Measurements from ENCODE around the gene PRSS22. TPM values are rescaled to one million over a fixed set of nuclear protein-coding genes. Genes with fewer than 3 reads are reported as not detected.
"Not testable (repeated sequence)": the region's sequence is repeated elsewhere in the genome, so short reads cannot be mapped to it uniquely, and the experiment has no call there.

Gene PRSS22
- 10 to 100 TPM; 10.1 to 18.0 (median 15.8) TPM for polyA plus RNA-seq (ENCODE audit: insufficient read depth in 1 of 5, insufficient read length in 5 of 5, low replicate concordance in 1 of 5)
- long read RNA-seq, donor 1, transcript PRSS22-201 (6 exons, 1,386 nt), result major isoform, 5 of 6 reads
- long read RNA-seq, donor 1, partial matches to known transcripts, result 0 of 6 reads
- long read RNA-seq, donor 1, other reads (novel, unspliced or antisense), result 0 of 6 reads
- long read RNA-seq, donor 2, partial matches to known transcripts, result 0 of 1 reads
- long read RNA-seq, donor 2, other reads (novel, unspliced or antisense), result 0 of 1 reads
- long read RNA-seq, donor 3, partial matches to known transcripts, result 0 of 5 reads
- long read RNA-seq, donor 3, other reads (novel, unspliced or antisense), result 0 of 5 reads
- long read RNA-seq, donor 4, partial matches to known transcripts, result 5 of 8 reads
- long read RNA-seq, donor 4, other reads (novel, unspliced or antisense), result 0 of 8 reads
- long read RNA-seq, donor 5, partial matches to known transcripts, result 0 of 5 reads
- long read RNA-seq, donor 5, other reads (novel, unspliced or antisense), result 0 of 5 reads
- long read RNA-seq, donor 6, partial matches to known transcripts, result 0 of 4 reads
- long read RNA-seq, donor 6, other reads (novel, unspliced or antisense), result 0 of 4 reads
- long read RNA-seq, donor 7, partial matches to known transcripts, result 0 of 7 reads
- long read RNA-seq, donor 7, other reads (novel, unspliced or antisense), result 0 of 7 reads
- long read RNA-seq, donor 8, result 0 reads

- peak; percentile 38 to 62 for DNase-seq
Observed at GRCh38 chr16:2857451-2858244, at the start of gene PRSS22. Gene PRSS22, minus strand, starts transcription at chr16:2858170. Its CDS starts 66 bp downstream, at chr16:2858104.

- not testable (repeated sequence) for DNase-seq
Observed at GRCh38 chr16:2907084-2907753, 49.2 kb upstream of the PRSS22 start.

GRCh38 chr16:2905988-2906387 is 48.0 kb upstream of the PRSS22 start:
- DNase-seq, result no peak

- DNase-seq, result peak; percentile 83 to 89
Observed at GRCh38 chr16:2905241-2905987, 47.4 kb upstream of the PRSS22 start.

GRCh38 chr16:2904922-2905240 is 46.9 kb upstream of the PRSS22 start:
- peak in 1 of 2 donors; percentile 39 for DNase-seq

- DNase-seq, result peak; percentile 81 to 84
Observed at GRCh38 chr16:2904100-2904921, 46.3 kb upstream of the PRSS22 start.

- no peak for DNase-seq
Observed at GRCh38 chr16:2902337-2903130, 44.6 kb upstream of the PRSS22 start.

GRCh38 chr16:2900526-2901075 is 42.6 kb upstream of the PRSS22 start:
- DNase-seq, result no peak

GRCh38 chr16:2899564-2900072 is 41.6 kb upstream of the PRSS22 start:
- DNase-seq, result no peak

GRCh38 chr16:2898831-2899563 is 41.0 kb upstream of the PRSS22 start:
- DNase-seq, result no peak

GRCh38 chr16:2897110-2897509 is 39.1 kb upstream of the PRSS22 start:
- no peak for DNase-seq

- DNase-seq, result no peak
Observed at GRCh38 chr16:2896480-2897010, 38.6 kb upstream of the PRSS22 start.

- DNase-seq, result no peak
Observed at GRCh38 chr16:2895813-2896212, 37.8 kb upstream of the PRSS22 start.

GRCh38 chr16:2894231-2894630 is 36.3 kb upstream of the PRSS22 start:
- DNase-seq, result no peak

GRCh38 chr16:2884041-2884451 is 26.1 kb upstream of the PRSS22 start:
- no peak for DNase-seq

- DNase-seq, result no peak
Observed at GRCh38 chr16:2883458-2883908, 25.5 kb upstream of the PRSS22 start.

- DNase-seq, result peak; percentile 99
Observed at GRCh38 chr16:2882650-2883457, 24.9 kb upstream of the PRSS22 start, which contains the start of gene FLYWCH2. Gene FLYWCH2, plus strand, starts transcription at chr16:2883215. Its CDS starts 13,235 bp downstream, at chr16:2896450.
